Sigmoid colon (tissue), 4 donors: ENCODE results near the gene NCAM2.

ENCODE experiments used
- CTCF ChIP-seq, 4 experiments: fragments of 450-650 bp in 3 of 4; fragments of 200-600 bp in 1 of 4; IDR thresholded peaks; one replicate each; pipeline ENCODE4 v1.5.1; 2016 to 2019; ENCODE audit warnings: antibody characterized with exemption in 4 of 4, mild to moderate bottlenecking in 3 of 4, moderate library complexity in 2 of 4
- POLR2AphosphoS5 ChIP-seq, 4 donors: sonication (generic); formaldehyde crosslinking; IDR thresholded peaks; one replicate each; pipeline ENCODE4 v1.6.1; 2017; ENCODE audit warnings: antibody characterized with exemption in 4 of 4

- TF ChIP-seq POLR2AphosphoS5 (IDR thresholded peaks at IDR 0.05) (no peak), CTCF (IDR thresholded peaks at IDR 0.05) (no peak)
Measured at GRCh38 chr21:21096956-21097355, 98.7 kb downstream of the NCAM2 start.
